WI38 (cell line): Measurements from ENCODE around the gene SLC26A1.

Source experiments
- H3K4me3 ChIP-seq: 2 replicates; pipeline ENCODE4 v1.5.1; 2011; ENCODE audit warnings: low read depth, mild to moderate bottlenecking, control low read depth, low read length
- TF ChIP-seq, protein P1 (sequence below): IDR thresholded peaks from 2 replicates; pipeline ENCODE4 v1.5.1; 2012; ENCODE audit warnings: low read depth, mild to moderate bottlenecking, control low read depth, low read length

SLC26A1 gene

DNA sequence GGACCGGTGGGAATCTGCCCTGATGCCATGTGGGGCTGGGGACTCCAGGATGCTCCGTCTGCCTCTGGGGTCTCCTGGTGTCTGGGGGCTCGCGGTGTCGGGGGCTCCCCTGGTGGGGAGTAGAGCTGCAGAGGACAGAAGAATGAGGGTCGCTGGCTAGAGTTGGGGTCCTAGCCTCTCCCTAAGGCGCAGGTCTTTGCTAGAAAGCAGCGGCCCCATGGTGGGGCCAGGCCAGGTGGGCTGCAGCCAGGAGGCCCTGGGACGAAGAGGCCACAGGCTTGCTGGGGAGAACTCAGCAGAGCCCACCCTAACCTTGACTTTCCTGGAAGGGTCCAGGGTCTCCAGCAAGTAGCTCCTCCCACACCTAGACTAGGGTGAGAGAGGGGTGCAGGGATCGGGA lies 39.7 kb upstream of the SLC26A1 start:
- TF ChIP-seq, protein P1, sequence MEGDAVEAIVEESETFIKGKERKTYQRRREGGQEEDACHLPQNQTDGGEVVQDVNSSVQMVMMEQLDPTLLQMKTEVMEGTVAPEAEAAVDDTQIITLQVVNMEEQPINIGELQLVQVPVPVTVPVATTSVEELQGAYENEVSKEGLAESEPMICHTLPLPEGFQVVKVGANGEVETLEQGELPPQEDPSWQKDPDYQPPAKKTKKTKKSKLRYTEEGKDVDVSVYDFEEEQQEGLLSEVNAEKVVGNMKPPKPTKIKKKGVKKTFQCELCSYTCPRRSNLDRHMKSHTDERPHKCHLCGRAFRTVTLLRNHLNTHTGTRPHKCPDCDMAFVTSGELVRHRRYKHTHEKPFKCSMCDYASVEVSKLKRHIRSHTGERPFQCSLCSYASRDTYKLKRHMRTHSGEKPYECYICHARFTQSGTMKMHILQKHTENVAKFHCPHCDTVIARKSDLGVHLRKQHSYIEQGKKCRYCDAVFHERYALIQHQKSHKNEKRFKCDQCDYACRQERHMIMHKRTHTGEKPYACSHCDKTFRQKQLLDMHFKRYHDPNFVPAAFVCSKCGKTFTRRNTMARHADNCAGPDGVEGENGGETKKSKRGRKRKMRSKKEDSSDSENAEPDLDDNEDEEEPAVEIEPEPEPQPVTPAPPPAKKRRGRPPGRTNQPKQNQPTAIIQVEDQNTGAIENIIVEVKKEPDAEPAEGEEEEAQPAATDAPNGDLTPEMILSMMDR = no peak
- no peak overlapping the region for H3K4me3 ChIP-seq

DNA sequence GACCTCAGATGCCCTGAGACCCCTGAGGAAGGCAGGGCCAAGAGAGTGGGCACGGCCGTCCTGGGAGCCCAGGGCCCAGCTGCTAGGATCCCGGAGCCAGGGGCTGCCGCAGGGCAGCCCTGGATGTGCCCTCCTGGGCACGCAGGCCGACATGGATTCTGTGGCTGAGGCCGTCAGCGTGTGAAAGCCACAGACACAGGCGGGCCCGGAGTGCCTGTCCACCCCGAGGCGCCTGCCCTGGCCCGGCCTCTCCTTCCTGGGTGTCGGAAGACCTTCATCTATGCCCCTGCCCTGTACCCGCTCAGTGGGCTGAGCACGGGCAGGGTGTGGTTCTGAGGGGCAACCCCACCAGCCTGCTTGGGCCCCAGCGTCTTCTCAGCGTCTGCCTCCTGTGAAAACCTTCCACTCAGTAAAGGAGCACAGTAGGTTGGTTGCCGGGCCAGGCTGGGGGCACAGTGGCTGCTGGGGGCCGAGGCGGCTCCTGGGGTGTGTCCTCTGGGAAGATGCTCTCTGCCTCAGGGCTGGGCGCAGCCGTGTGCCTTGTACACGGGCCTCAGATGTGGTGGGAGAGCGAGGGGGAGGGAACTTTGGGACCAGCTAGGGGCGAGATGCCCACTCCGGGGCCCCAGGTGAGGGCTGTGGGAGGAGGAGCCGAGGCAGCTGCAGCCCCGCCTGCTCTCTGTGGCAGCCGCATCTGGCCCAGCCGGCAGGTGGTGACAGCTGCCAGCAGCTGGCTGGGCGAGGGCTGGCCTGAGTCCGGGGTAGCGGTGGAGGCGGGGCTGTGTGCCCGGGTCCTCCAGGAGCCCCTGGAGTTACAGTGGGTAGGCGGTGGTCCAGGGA lies 39.0 kb upstream of the SLC26A1 start:
- TF ChIP-seq, protein P1 = no peak
- no peak overlapping the region for H3K4me3 ChIP-seq

DNA sequence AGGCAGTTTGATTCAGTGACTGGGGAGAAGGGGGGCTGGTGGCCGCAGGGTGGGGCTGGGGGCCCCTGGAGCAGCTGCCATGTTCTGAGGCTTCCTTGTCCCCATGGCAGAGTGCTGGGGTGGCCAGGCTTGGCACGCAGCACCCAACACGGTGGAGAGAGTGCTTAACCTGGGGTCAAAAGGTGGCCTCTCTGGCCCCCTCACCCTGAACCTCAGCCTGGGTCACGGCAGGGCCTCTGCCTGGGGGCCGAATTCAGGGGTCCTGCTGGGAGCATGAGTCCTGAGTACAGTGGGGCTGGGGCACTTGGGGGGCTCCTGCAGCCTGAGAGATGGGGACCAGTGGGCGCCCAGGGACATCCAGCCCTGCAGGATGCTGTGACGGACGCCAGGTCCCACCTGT lies 38.1 kb upstream of the SLC26A1 start:
- TF ChIP-seq, protein P1 = no peak
- H3K4me3 ChIP-seq = no peak overlapping the region

DNA sequence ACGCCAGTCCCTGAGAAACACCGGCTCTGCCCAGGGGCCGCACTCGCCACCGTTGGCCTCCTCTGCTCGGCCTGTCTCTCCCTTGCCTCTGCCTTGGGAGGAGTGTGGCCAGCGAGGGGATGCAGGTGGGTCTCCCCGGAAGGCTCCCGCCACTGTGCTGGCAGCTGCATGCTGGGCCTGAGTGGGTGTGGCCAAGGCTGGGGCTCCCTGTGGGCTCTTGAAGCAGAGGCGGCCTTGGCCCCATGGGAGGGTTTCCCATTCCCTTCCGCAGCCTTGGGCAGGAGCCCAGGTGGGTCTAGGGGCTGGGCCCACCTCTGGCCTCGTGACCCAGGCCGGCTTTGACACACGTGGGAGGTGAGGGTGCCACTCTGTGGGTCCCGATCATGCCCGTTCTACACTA lies 37.4 kb upstream of the SLC26A1 start:
- H3K4me3 ChIP-seq = no peak overlapping the region
- TF ChIP-seq, protein P1 = no peak

DNA sequence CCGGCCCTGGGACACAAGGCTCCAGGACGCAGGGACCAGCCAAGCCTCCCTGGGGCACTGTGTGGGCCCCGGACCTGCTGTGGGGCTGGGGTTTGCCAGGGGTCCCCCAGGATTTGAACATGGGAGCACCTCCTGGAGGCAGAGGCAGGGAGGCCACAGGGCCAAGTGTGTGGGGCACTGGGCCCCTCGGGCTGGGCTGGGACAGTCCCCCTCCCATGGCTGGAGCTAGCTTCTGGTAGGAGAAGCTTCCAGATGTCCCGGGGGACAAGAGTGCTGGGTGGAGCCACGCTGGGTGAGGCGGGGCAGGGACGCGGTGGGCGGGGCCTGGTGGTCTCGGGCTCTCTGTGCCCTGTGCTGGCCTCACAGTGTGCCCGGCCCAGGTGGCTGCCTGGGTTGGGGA lies 36.8 kb upstream of the SLC26A1 start:
- no peak overlapping the region for H3K4me3 ChIP-seq
- TF ChIP-seq, protein P1 = no peak

DNA sequence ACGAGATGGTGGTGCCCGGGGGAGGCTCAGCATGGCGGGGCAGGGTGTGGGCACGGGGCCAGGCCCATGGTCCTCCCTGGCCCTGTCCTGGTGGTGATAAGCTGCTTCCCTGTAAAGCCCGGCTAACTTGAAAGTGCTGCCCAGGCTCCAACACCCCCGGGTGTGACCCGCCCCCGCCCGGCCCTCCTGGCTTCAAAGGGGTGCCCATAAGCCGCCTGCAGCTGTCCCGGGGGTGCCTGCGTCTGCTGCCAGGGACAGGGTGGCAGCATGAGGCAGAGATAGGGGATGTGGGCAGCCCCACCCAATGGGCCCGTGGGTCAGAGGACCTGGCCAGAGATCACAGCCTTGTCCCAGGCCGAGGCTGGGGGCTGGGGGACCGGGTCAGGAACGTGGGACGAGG lies 36.3 kb upstream of the SLC26A1 start:
- TF ChIP-seq, protein P1 = no peak
- no peak overlapping the region for H3K4me3 ChIP-seq

DNA sequence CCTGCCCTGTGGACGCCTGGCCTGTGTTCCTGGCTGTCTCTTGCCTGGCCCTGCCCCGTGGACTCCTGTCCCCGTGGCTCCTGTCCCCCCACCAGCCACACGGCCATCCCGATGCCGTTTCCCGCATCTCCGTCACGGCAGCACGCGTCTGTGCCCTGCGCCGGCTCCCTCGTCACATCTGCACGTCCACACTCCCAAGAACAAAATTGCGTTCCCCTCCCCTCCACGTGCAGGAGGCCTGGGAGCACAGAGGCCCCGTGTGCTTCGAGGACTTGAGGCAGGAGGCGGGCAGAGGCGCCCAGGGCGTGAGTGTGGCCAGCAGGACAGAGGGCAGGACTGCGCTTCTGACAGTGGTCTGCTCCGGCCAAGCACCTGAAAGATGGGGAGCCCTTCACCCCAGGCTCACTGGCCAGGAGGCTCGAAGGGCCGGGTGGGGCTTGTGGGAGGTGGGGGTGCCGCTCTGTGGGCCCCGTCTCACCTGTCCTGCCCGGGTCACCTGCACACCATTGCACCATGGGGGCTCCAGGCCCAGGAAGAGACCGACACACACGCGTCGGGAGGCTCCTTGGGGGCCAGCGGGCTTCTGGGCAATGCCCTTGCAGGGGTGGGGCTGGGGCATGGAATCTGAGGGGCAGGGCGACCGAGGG lies 35.5 kb upstream of the SLC26A1 start:
- H3K4me3 ChIP-seq = no peak overlapping the region
- TF ChIP-seq, protein P1 = no peak
